Esophagus squamous epithelium (tissue), 5 donors: Measurements from ENCODE around the gene BIRC2. TPM values are rescaled to one million over a fixed set of nuclear protein-coding genes. Genes with fewer than 3 reads are reported as not detected.
A peak's percentile ranks its signal among the peaks of the same experiment; 100 is the strongest.

ENCODE experiments used
- DNase-seq: peaks from one replicate; lab custom pipeline; 2025; lab: John Stamatoyannopoulos, UW
- H3K27ac ChIP-seq, 4 donors: fragments of 200-600 bp; sonication (generic); one replicate each; pipeline ENCODE4 v1.5.1; 2016 to 2019; ENCODE audit warnings: mild to moderate bottlenecking in 1 of 4
- H3K27me3 ChIP-seq, 4 donors: fragments of 200-600 bp; sonication (generic); 1 replicate in 3 of 4; 2 replicates in 1 of 4; pipeline versions ENCODE4 v1.5.1 to v1.6.0; 2017 to 2021; ENCODE audit warnings: antibody characterized with exemption in 1 of 4
- H3K36me3 ChIP-seq, 3 donors: fragments of 200-600 bp; sonication (generic); one replicate each; pipeline ENCODE4 v1.5.1; 2016 to 2019
- H3K4me1 ChIP-seq, 3 donors: fragments of 200-600 bp; sonication (generic); one replicate each; pipeline ENCODE4 v1.5.1; 2017 to 2019
- H3K4me3 ChIP-seq, 4 donors: fragments of 200-600 bp; sonication (generic); 1 replicate in 3 of 4; 2 replicates in 1 of 4; pipeline ENCODE4 v1.5.1; 2016 to 2019; ENCODE audit warnings: mild to moderate bottlenecking in 2 of 4, moderate library complexity in 1 of 4
- H3K9me3 ChIP-seq, 3 donors: fragments of 200-600 bp; sonication (generic); one replicate each; pipeline ENCODE4 v1.5.1; 2016 to 2019
- POLR2A ChIP-seq, 4 donors: fragments of 450-650 bp; IDR thresholded peaks; one replicate each; pipeline ENCODE4 v1.6.1; 2017; ENCODE audit warnings: antibody characterized with exemption in 4 of 4, mild to moderate bottlenecking in 4 of 4, moderate library complexity in 3 of 4
- WGBS, 2 donors: methylation state at CpG; one replicate each; pipeline ENCODE4 v1.1.5; 2018; 5-methylcytosine and 5-hydroxymethylcytosine counted together
- intact Hi-C: fragments of 100-400 bp; cut with DNase I; formaldehyde crosslinking; loops from one replicate; pipeline ENCODE4 v1.15.0; 2022
- total RNA-seq, 4 donors: library from RNA; depleted of rRNA; stranded (reverse); fragments of >200 nt; gene quantifications; one replicate each; pipeline ENCODE4 v1.1.0, GENCODE V29; 2016
- TF ChIP-seq, protein P1 (sequence below), 6 experiments: fragments of 450-650 bp in 4 of 6; fragments of 200-600 bp in 2 of 6; sonication (generic) in 2 of 6; IDR thresholded peaks; one replicate each; pipeline ENCODE4 v1.5.1; 2016 to 2019; ENCODE audit warnings: antibody characterized with exemption in 6 of 6, mild to moderate bottlenecking in 4 of 6, moderate library complexity in 4 of 6
- donor health status: DM: yes; HTN: yes; CAD: no.

BIRC2 gene
- total RNA-seq, 4 donors from 2014 or later, result 18.9 to 38.7 (median 26.4) TPM

DNA sequence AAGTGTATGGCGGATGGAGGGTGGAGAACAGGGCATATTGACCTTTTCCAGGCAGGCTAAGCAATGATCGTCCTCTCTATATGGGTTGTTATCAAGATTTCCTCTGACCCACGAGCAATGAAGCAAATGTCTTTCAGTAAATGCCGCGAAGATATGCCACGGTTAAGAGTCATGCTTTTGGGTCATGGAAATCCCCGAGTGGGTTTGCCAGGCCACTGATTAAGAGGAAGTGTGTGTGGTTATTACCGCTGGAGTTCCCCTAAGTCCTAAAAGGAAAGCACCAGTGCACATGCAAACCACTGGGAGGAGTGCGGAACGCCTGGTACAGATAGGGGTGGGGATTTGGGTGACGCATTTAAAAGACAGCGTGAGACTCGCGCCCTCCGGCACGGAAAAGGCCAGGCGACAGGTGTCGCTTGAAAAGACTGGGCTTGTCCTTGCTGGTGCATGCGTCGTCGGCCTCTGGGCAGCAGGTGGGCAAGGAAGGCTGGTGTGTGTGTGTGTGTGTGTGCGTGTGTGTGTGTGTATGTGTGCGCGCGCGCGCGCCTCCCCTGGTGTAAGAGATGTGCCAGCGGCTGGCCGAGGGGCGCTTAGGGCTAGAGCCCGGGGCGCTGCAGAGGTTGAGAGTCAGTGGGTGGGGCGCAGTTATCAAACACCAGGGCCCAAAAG is 29.8 kb upstream of the BIRC2 start, which contains the start of gene BIRC3:
Gene BIRC3 (plus strand): TSS at position 386 of the 669 bp plus-strand sequence. CDS start 7,026 bp downstream, outside the sequence.
- H3K27ac ChIP-seq, result peak within 1 kb of the TSS; percentile 83 to 94 (median 90)

DNA sequence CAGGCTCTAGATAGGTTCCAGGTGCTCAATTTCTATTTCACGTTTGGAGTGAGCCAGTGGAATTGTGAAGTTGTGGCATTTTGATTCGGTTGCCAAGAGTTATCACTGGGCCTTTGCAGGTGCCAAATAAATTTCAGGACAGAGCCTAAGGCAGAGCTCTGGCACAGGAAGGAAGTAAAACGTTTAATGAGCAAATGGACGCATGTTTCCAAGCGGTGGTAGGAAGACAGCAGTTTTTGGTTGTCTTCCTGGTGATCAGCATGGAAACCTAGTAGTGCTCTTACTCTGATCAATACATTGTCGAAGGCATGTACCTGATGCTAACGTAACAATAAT is 29.3 kb upstream of the BIRC2 start:
- Histone ChIP-seq H3K4me1 (peaks cover 0 to 83% (median 31%) of the 10 kb centered on the region in 3 donors), H3K27me3 (no peaks in the 10 kb centered on the region), H3K36me3 (no peaks in the 10 kb centered on the region), H3K4me3 (peak overlapping the region; percentile 35 to 74 (median 58)), H3K9me3 (no peaks in the 10 kb centered on the region), H3K27ac (peak overlapping the region; percentile 83 to 94 (median 90))
- TF ChIP-seq, protein P1, sequence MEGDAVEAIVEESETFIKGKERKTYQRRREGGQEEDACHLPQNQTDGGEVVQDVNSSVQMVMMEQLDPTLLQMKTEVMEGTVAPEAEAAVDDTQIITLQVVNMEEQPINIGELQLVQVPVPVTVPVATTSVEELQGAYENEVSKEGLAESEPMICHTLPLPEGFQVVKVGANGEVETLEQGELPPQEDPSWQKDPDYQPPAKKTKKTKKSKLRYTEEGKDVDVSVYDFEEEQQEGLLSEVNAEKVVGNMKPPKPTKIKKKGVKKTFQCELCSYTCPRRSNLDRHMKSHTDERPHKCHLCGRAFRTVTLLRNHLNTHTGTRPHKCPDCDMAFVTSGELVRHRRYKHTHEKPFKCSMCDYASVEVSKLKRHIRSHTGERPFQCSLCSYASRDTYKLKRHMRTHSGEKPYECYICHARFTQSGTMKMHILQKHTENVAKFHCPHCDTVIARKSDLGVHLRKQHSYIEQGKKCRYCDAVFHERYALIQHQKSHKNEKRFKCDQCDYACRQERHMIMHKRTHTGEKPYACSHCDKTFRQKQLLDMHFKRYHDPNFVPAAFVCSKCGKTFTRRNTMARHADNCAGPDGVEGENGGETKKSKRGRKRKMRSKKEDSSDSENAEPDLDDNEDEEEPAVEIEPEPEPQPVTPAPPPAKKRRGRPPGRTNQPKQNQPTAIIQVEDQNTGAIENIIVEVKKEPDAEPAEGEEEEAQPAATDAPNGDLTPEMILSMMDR (IDR thresholded peaks at IDR 0.05), result no peak
- TF ChIP-seq POLR2A (IDR thresholded peaks at IDR 0.05), result no peak
- WGBS, 2 donors, result 11 to 16% methylated on average over 6 to 7 of the region's 7 CpGs
- intact Hi-C loops, result no loop called here
- no peak for DNase-seq

More for the DNA sequence above, 29.8 kb upstream of the BIRC2 start, which contains the start of gene BIRC3:
- H3K27me3 ChIP-seq, result no peaks in the 10 kb centered on the region
- H3K4me1 ChIP-seq, result peaks cover 3 to 87% (median 31%) of the 10 kb centered on the region in 3 donors
- peak in 2 of 4 donors; percentile 18 to 85 for TF ChIP-seq POLR2A (IDR thresholded peaks at IDR 0.05)
- TF ChIP-seq, protein P1 (IDR thresholded peaks at IDR 0.05), result peak in 3 of 6 experiments; percentile 52 to 55 (median 52)
- DNase-seq, result peak; percentile 86
- H3K9me3 ChIP-seq, result no peaks in the 10 kb centered on the region
- peak within 1 kb of the TSS; percentile 35 to 74 (median 58) for H3K4me3 ChIP-seq
- intact Hi-C loops, result no loop called here
- H3K36me3 ChIP-seq, result no peaks in the 10 kb centered on the region
- WGBS, 2 donors, result 0 to 1% methylated on average over 27 to 29 of the region's 34 CpGs

DNA sequence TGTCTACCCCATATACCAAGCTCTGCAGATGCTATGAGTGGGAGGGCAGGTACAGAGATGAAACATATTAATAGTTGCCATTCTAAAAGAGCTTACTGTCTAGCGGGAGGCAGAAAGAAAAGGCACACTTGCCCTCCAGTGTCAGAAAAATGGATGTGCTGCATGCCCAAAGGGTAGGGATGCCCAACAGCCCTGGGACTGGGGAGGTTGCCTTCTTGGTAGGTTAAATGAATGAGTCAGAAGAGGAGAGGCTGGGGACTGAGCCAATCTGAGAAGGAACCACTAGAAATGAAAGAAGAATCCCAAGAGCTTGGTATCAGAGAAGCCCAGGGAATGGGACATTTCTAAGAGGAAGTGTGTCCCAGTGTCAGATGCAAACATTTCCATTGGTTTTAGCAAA is 28.5 kb upstream of the BIRC2 start:
- Histone ChIP-seq H3K9me3 (no peaks in the 10 kb centered on the region), H3K4me1 (peaks cover 0 to 76% (median 25%) of the 10 kb centered on the region in 3 donors), H3K27me3 (no peaks in the 10 kb centered on the region), H3K4me3 (peak overlapping the region in 3 of 4 donors; percentile 56 to 74 (median 60)), H3K36me3 (no peaks in the 10 kb centered on the region), H3K27ac (peak overlapping the region; percentile 83 to 94 (median 90))
- intact Hi-C loops, result no loop called here
- 55 to 60% methylated on average over 1 of the region's 1 CpG for WGBS, 2 donors
- no peak for DNase-seq
- TF ChIP-seq, protein P1 (IDR thresholded peaks at IDR 0.05), result no peak
- peak in 1 of 4 donors; percentile 11 for TF ChIP-seq POLR2A (IDR thresholded peaks at IDR 0.05)

DNA sequence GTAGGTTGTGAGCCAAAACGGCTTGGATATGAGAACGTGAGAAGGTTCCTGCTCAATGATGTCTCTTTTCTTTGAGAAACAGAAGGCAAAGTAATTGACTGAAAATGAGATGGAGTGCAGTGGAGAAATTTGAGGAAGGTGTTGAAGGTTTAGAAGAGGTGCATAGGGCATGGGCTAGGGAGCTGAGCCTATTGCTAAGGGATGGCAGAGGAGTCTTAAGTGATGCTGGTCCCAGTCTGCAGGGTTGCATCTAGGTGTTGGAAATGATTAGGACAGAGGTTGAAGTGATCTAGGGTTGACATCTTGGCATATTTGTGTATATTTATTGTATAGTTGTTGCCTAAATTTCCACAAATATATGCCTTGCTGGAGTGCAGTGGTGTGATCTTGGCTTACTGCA is 27.5 kb upstream of the BIRC2 start:
- Histone ChIP-seq H3K27ac (peak overlapping the region; percentile 45 to 91 (median 84)), H3K9me3 (no peaks in the 10 kb centered on the region), H3K4me1 (peaks cover 0 to 65% (median 23%) of the 10 kb centered on the region in 3 donors), H3K4me3 (peak overlapping the region in 3 of 4 donors; percentile 56 to 74 (median 60)), H3K36me3 (no peaks in the 10 kb centered on the region), H3K27me3 (no peaks in the 10 kb centered on the region)
- 58 to 72% methylated on average over 2 of the region's 2 CpGs for WGBS, 2 donors
- intact Hi-C loops, result no loop called here
- DNase-seq, result no peak
- no peak for TF ChIP-seq POLR2A (IDR thresholded peaks at IDR 0.05)

DNA sequence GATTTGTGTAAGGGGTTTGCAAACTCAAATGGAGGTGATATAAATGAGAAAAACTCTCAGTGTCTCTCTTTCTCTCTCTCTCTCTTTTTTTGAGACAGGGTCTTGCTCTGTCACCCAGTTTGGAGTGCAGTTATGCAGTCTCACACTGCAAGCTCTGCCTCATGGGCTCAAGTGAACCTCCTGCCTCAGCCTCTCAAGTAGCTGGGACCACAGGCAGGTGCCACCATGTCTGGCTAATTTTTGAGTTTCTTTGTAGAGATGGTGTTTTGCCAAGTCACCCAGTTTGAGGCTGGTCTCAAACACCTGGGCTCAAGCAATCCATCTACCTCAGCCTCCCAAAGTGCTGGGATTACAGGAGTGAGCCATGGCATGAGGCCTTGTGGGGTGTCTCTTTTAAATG is 26.8 kb upstream of the BIRC2 start:
- intact Hi-C loops, result no loop called here
- Histone ChIP-seq H3K27ac (peak overlapping the region; percentile 45 to 91 (median 84)), H3K27me3 (no peaks in the 10 kb centered on the region), H3K9me3 (no peaks in the 10 kb centered on the region), H3K36me3 (no peaks in the 10 kb centered on the region), H3K4me1 (peaks cover 0 to 64% (median 24%) of the 10 kb centered on the region in 3 donors), H3K4me3 (peak overlapping the region in 2 of 4 donors; percentile 5 to 74)
- no peak for DNase-seq
- no peak for TF ChIP-seq POLR2A (IDR thresholded peaks at IDR 0.05)
- TF ChIP-seq, protein P1 (IDR thresholded peaks at IDR 0.05), result no peak
